Heart left ventricle (tissue), 16 donors: ENCODE measurements around the gene PRKCA. TPM values are rescaled to one million over a fixed set of nuclear protein-coding genes. Genes with fewer than 3 reads are reported as not detected.

Experiments
- ATAC-seq, 4 donors: fragments of 200-7000 bp; cut with Tn5 transposase; one replicate each; pipeline ENCODE4 v1.9.1; 2020 to 2022; ENCODE audit warnings: moderate library complexity in 4 of 4, mild to moderate bottlenecking in 3 of 4, moderate number of reproducible peaks in 1 of 4
- DNase-seq, 5 donors: peaks; one replicate each; pipeline ENCODE4 v3.0.0-alpha.2; 2020
- H3K27ac ChIP-seq, 12 donors: fragments of 200-600 bp; sonication (generic) in 4 of 12; one replicate each; pipeline versions ENCODE4 v1.5.0 to v1.8.0; 2016 to 2022; ENCODE audit warnings: mild to moderate bottlenecking in 2 of 12
- H3K27me3 ChIP-seq, 9 donors: fragments of 200-600 bp; sonication (generic) in 2 of 9; one replicate each; pipeline versions ENCODE4 v1.5.1 to v1.8.0; 2016 to 2022; ENCODE audit warnings: mild to moderate bottlenecking in 3 of 9
- H3K36me3 ChIP-seq, 9 donors: fragments of 200-600 bp; sonication (generic) in 2 of 9; one replicate each; pipeline versions ENCODE4 v1.5.0 to v1.8.0; 2018 to 2022; ENCODE audit warnings: mild to moderate bottlenecking in 2 of 9
- H3K4me1 ChIP-seq, 12 donors: fragments of 200-600 bp; sonication (generic) in 4 of 12; one replicate each; pipeline versions ENCODE4 v1.5.0 to v1.8.0; 2016 to 2022; ENCODE audit warnings: mild to moderate bottlenecking in 3 of 12
- H3K4me3 ChIP-seq, 12 donors: fragments of 200-600 bp; sonication (generic) in 4 of 12; one replicate each; pipeline versions ENCODE4 v1.5.0 to v1.8.0; 2017 to 2022; ENCODE audit warnings: mild to moderate bottlenecking in 9 of 12, moderate library complexity in 4 of 12
- H3K9me3 ChIP-seq, 12 donors: fragments of 200-600 bp; sonication (generic) in 4 of 12; one replicate each; pipeline versions ENCODE4 v1.5.0 to v1.8.0; 2016 to 2022; ENCODE audit warnings: mild to moderate bottlenecking in 1 of 12
- POLR2A ChIP-seq, 2 donors: fragments of 450-650 bp; IDR thresholded peaks; one replicate each; pipeline ENCODE4 v1.6.1; 2017; ENCODE audit warnings: antibody characterized with exemption in 2 of 2, mild to moderate bottlenecking in 2 of 2, moderate library complexity in 2 of 2
- WGBS, 4 donors: extraction: QIAGEN DNeasy Blood & Tissue Kit in 2 of 4; methylation state at CpG; one replicate each; pipeline versions ENCODE4 v1.1.5 to v1.1.7; 2013 to 2018; 5-methylcytosine and 5-hydroxymethylcytosine counted together
- intact Hi-C, 10 donors: fragments of 100-400 bp; cut with DNase I; formaldehyde crosslinking; loops; one replicate each; pipeline versions ENCODE4 v1.11.1 to v1.14.2; 2022
- polyA plus RNA-seq, 2 donors: library from polyadenylated mRNA; stranded (reverse); fragments of 200-250 nt; gene quantifications; one replicate each; pipeline ENCODE4 v1.2.3, GENCODE V29; 2013
- total RNA-seq, 9 donors: library from RNA; depleted of rRNA in 2 of 9; stranded (reverse); fragments of >200 nt in 2 of 9; fragmentation: NEBNext Ultra II Directional in 3 of 9; extraction: Animal tissue kit (Norgen Biotek cat#: 25700) in 3 of 9; gene quantifications; one replicate each; pipeline versions ENCODE4 v1.1.0 to v1.2.4, GENCODE V29; 2016 to 2023
- TF ChIP-seq, protein P1 (sequence below), 12 donors: fragments of 200-600 bp; sonication (generic) in 4 of 12; IDR thresholded peaks; one replicate each; pipeline versions ENCODE4 v1.5.0 to v1.8.0; 2018 to 2022; ENCODE audit warnings: antibody characterized with exemption in 12 of 12, mild to moderate bottlenecking in 5 of 12
- donor health status: ischemic (EF 13 %, LVEDD 7.1; RV severe dilation, severe dysfunction).
- donor health status: healthy with polysubstance abuse.
- donor health status: DM: no; HTN: yes; CAD: no.
- donor health status: DM: no; HTN: no; CAD: no.
- donor health status: ischemic (EF 25% LVEDD 6.9; RV normal size, moderate dysfunction).
- donor health status: ischemic (EF 25% LVEDD 5.7; RV mildly dilated, moderate dysfunction).
- donor health status: healthy.
- donor health status: DM: yes; HTN: yes; CAD: no.
- donor health status: ischemic (EF 35%, LVEDD 5.7; RV mildly dilated, moderate dysfunction).
- donor health status: nonischemic (EF 11% LVEDD 7.7; RV severe dilation, severe dysfunction).
- donor health status: DM: yes; HTN: yes; CAD: no.
- donor health status: PGD.
- donor health status: ischemic (EF 29% LVEDD 5.4; RV normal size, mild dysfunction).
- donor health status: nonischemic (EF 23%, LVEDD 6.1; RV moderate dilation, normal function).

The PRKCA gene
- total and polyA plus RNA-seq, 11 donors, result 3.4 to 26.8 (median 11.4) TPM

- intact Hi-C loops, result no loop called here
- H3K27me3 ChIP-seq, result no peaks in the 10 kb centered on the region
- H3K9me3 ChIP-seq, result no peaks in the 10 kb centered on the region
- H3K4me3 ChIP-seq, result no peak overlapping the region
- H3K4me1 ChIP-seq, result no peaks in the 10 kb centered on the region
- peaks cover 0 to 2% (median 0%) of the 10 kb centered on the region in 9 donors for H3K36me3 ChIP-seq
- no peak for TF ChIP-seq POLR2A (IDR thresholded peaks at IDR 0.05)
- TF ChIP-seq, protein P1, sequence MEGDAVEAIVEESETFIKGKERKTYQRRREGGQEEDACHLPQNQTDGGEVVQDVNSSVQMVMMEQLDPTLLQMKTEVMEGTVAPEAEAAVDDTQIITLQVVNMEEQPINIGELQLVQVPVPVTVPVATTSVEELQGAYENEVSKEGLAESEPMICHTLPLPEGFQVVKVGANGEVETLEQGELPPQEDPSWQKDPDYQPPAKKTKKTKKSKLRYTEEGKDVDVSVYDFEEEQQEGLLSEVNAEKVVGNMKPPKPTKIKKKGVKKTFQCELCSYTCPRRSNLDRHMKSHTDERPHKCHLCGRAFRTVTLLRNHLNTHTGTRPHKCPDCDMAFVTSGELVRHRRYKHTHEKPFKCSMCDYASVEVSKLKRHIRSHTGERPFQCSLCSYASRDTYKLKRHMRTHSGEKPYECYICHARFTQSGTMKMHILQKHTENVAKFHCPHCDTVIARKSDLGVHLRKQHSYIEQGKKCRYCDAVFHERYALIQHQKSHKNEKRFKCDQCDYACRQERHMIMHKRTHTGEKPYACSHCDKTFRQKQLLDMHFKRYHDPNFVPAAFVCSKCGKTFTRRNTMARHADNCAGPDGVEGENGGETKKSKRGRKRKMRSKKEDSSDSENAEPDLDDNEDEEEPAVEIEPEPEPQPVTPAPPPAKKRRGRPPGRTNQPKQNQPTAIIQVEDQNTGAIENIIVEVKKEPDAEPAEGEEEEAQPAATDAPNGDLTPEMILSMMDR (IDR thresholded peaks at IDR 0.05), result no peak
- no peak for DNase-seq
- H3K27ac ChIP-seq, result no peak overlapping the region
- 82 to 89% (median 84%) methylated on average over 11 of the region's 11 CpGs for WGBS, 4 donors
- no peak for ATAC-seq
Observed at GRCh38 chr17:66753126-66753920, 450.9 kb downstream of the PRKCA start.

DNA sequence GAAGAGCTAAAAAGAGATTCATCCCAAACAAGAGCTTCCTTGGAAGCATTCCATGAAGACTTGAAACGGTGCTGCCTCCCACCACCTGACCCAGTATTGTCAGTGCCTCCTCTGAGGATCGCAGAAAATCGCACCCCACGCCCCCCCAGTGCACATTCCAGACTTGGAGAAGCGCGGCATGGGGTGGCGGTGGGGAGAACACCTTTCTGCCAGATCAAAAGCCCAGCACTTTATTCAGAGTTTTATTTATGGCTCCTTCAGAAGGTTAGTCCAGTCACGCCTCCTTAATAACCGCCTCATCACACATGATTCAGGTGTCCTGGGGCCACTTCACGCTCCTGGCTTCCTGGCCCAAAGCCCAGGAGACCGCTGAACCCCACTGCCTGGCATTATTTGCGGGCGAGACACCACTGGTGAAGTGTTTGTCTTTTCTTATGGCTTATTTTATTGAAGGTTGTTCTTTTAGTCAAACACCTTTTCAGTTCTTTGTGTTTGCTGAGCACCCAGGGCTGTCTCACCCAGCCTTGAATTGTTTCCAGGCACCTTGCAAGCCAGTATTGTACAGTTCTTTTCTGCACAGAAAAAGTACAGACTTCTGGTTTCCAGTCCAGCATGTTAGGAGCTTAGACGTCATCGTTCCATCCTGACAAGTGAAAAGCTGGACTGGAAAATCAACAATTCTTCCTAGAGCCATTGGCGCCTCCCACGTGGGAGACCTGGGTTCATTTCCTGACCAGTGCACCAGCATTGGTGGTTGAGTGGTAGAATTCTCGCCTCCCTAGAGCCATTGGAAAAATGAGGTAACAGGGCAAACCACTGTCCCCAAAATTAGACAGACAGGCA lies 452.9 kb downstream of the PRKCA start:
- peaks cover 0 to 2% (median 0%) of the 10 kb centered on the region in 12 donors for H3K9me3 ChIP-seq
- no peak for DNase-seq
- H3K4me3 ChIP-seq, result no peak overlapping the region
- TF ChIP-seq, protein P1 (IDR thresholded peaks at IDR 0.05), result no peak
- no peak for TF ChIP-seq POLR2A (IDR thresholded peaks at IDR 0.05)
- WGBS, 4 donors, result 84 to 92% (median 88%) methylated on average over 18 of the region's 18 CpGs
- H3K27me3 ChIP-seq, result no peaks in the 10 kb centered on the region
- peaks cover 0 to 2% (median 0%) of the 10 kb centered on the region in 9 donors for H3K36me3 ChIP-seq
- H3K4me1 ChIP-seq, result no peaks in the 10 kb centered on the region
- intact Hi-C loops, result no loop called here
- no peak overlapping the region for H3K27ac ChIP-seq
- no peak for ATAC-seq

DNA sequence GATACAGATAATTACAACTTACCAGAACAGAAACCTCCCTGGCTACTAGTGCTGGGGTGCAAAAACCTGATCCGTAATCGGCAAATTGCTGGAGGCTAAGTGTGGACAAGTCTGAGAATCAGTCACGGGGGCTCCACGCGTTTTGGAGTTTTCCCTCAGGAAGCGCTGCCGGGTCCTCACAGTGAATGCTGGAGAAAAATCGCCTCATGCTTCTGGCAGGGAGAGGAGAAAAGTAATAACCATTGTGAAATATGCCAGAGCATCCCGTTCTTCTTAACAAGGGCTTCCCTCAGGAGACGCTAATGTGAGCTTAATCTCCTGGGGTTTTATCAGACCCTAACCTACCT lies 453.5 kb downstream of the PRKCA start:
- ATAC-seq (no peak), DNase-seq (no peak)
- peaks cover 0 to 5% (median 0%) of the 10 kb centered on the region in 12 donors for H3K9me3 ChIP-seq
- WGBS, 4 donors, result 80 to 88% (median 85%) methylated on average over 10 of the region's 10 CpGs
- peaks cover 0 to 2% (median 0%) of the 10 kb centered on the region in 9 donors for H3K36me3 ChIP-seq
- H3K4me1 ChIP-seq, result no peaks in the 10 kb centered on the region
- intact Hi-C loops, result no loop called here
- H3K4me3 ChIP-seq, result no peak overlapping the region
- TF ChIP-seq POLR2A (IDR thresholded peaks at IDR 0.05), result no peak
- TF ChIP-seq, protein P1 (IDR thresholded peaks at IDR 0.05), result no peak
- no peak overlapping the region for H3K27ac ChIP-seq
- no peaks in the 10 kb centered on the region for H3K27me3 ChIP-seq

DNA sequence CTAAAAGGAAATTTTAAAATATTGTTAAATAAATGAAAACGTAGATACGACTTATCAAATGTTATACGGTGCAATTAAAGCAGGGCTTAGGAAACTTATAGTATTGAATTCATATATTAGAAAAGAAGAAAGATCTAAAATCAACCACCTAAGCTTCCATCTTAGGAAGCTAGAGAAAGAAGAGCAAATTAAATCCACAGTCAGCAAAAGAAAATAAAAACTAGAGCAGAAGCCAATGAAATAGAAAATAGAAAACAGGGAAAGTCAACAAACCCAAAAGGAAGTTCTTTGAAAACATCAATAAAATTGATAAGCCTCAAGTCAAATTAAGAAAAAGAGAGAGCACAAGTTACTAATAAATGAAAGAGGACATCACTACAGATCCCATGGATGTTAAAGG lies 457.9 kb downstream of the PRKCA start:
- H3K4me3 ChIP-seq, result no peak overlapping the region
- DNase-seq (no peak), ATAC-seq (no peak)
- 92 to 98% (median 98%) methylated on average over 3 of the region's 3 CpGs for WGBS, 4 donors
- TF ChIP-seq, protein P1 (IDR thresholded peaks at IDR 0.05), result no peak
- TF ChIP-seq POLR2A (IDR thresholded peaks at IDR 0.05), result no peak
- H3K4me1 ChIP-seq, result no peaks in the 10 kb centered on the region
- H3K9me3 ChIP-seq, result peaks cover 0 to 5% (median 0%) of the 10 kb centered on the region in 12 donors
- H3K27ac ChIP-seq, result no peak overlapping the region
- H3K36me3 ChIP-seq, result no peaks in the 10 kb centered on the region
- no peaks in the 10 kb centered on the region for H3K27me3 ChIP-seq
- intact Hi-C loops, result no loop called here
